ENCODE results near the gene FIBP.

FIBP gene

GRCh38 chr11:65890324-65891218 lies 2.3 kb upstream of the FIBP start, which contains the start of gene CCDC85B:
Gene CCDC85B, plus strand, starts transcription at chr11:65890673. Its CDS starts 111 bp downstream, at chr11:65890784.
- peaks cover 48% of the 10 kb centered on the region for H3K4me1 Mint-ChIP-seq
- peak within 1 kb of the TSS; percentile 88 for H3K4me3 Mint-ChIP-seq
- DNase-seq (ENCODE audit: low spot score in 2 of 2) (peak; percentile 98), ATAC-seq (ENCODE audit: low read depth) (peak; percentile 73)
- no peaks in the 10 kb centered on the region for H3K27me3 Mint-ChIP-seq
- H3K9me3 Mint-ChIP-seq: no peaks in the 10 kb centered on the region
- peak within 1 kb of the TSS; percentile 87 for H3K27ac Mint-ChIP-seq
- H3K36me3 Mint-ChIP-seq: peaks cover 3% of the 10 kb centered on the region

GRCh38 chr11:65887723-65888162 lies 528 bp downstream of the FIBP start:
- peak overlapping the region; percentile 88 for H3K4me3 Mint-ChIP-seq
- peaks cover 11% of the 10 kb centered on the region for H3K36me3 Mint-ChIP-seq
- H3K27me3 Mint-ChIP-seq: no peaks in the 10 kb centered on the region
- H3K4me1 Mint-ChIP-seq: peaks cover 47% of the 10 kb centered on the region
- peak overlapping the region; percentile 87 for H3K27ac Mint-ChIP-seq
- DNase-seq (ENCODE audit: low spot score in 2 of 2): no peak
- ATAC-seq (ENCODE audit: low read depth): no peak
- no peaks in the 10 kb centered on the region for H3K9me3 Mint-ChIP-seq

- H3K27ac Mint-ChIP-seq: no peak overlapping the region
- H3K27me3 Mint-ChIP-seq: no peaks in the 10 kb centered on the region
- peaks cover 40% of the 10 kb centered on the region for H3K4me1 Mint-ChIP-seq
- DNase-seq (ENCODE audit: low spot score in 2 of 2) (no peak), ATAC-seq (ENCODE audit: low read depth) (no peak)
- peaks cover 11% of the 10 kb centered on the region for H3K36me3 Mint-ChIP-seq
- peak overlapping the region; percentile 88 for H3K4me3 Mint-ChIP-seq
- H3K9me3 Mint-ChIP-seq: no peaks in the 10 kb centered on the region
Measured at GRCh38 chr11:65886826-65887722, 1.2 kb downstream of the FIBP start.

GRCh38 chr11:65885808-65886536 lies 2.3 kb downstream of the FIBP start:
- Mint-ChIP-seq H3K27me3 (no peaks in the 10 kb centered on the region), H3K4me3 (no peak overlapping the region), H3K9me3 (no peaks in the 10 kb centered on the region), H3K4me1 (peaks cover 37% of the 10 kb centered on the region), H3K27ac (no peak overlapping the region), H3K36me3 (peaks cover 11% of the 10 kb centered on the region)
- ATAC-seq (ENCODE audit: low read depth): no peak
- DNase-seq (ENCODE audit: low spot score in 2 of 2): no peak

GRCh38 chr11:65885231-65885630 lies 3.0 kb downstream of the FIBP start:
- ATAC-seq (ENCODE audit: low read depth): no peak
- Mint-ChIP-seq H3K4me1 (peaks cover 37% of the 10 kb centered on the region), H3K4me3 (no peak overlapping the region), H3K9me3 (no peaks in the 10 kb centered on the region), H3K27me3 (no peaks in the 10 kb centered on the region), H3K27ac (no peak overlapping the region), H3K36me3 (peaks cover 11% of the 10 kb centered on the region)
- no peak for DNase-seq (ENCODE audit: low spot score in 2 of 2)

- Mint-ChIP-seq H3K4me1 (peaks cover 31% of the 10 kb centered on the region), H3K4me3 (no peak overlapping the region), H3K36me3 (peaks cover 11% of the 10 kb centered on the region), H3K27me3 (no peaks in the 10 kb centered on the region), H3K9me3 (no peaks in the 10 kb centered on the region), H3K27ac (peak overlapping the region; percentile 32)
- DNase-seq (ENCODE audit: low spot score in 2 of 2) (peak; percentile 80 to 82), ATAC-seq (ENCODE audit: low read depth) (peak; percentile 57)
Measured at GRCh38 chr11:65884716-65885092, 3.6 kb downstream of the FIBP start.

GRCh38 chr11:65883786-65884715 lies 4.2 kb downstream of the FIBP start:
- Mint-ChIP-seq H3K9me3 (no peaks in the 10 kb centered on the region), H3K4me1 (peaks cover 26% of the 10 kb centered on the region), H3K36me3 (peaks cover 11% of the 10 kb centered on the region), H3K27me3 (no peaks in the 10 kb centered on the region), H3K4me3 (no peak overlapping the region), H3K27ac (peak overlapping the region; percentile 32)
- DNase-seq (ENCODE audit: low spot score in 2 of 2) (no peak), ATAC-seq (ENCODE audit: low read depth) (no peak)

- Mint-ChIP-seq H3K4me1 (peaks cover 23% of the 10 kb centered on the region), H3K9me3 (no peaks in the 10 kb centered on the region), H3K27me3 (no peaks in the 10 kb centered on the region), H3K27ac (no peak overlapping the region), H3K36me3 (peaks cover 11% of the 10 kb centered on the region), H3K4me3 (no peak overlapping the region)
- ATAC-seq (ENCODE audit: low read depth) (no peak), DNase-seq (ENCODE audit: low spot score in 2 of 2) (no peak)
Measured at GRCh38 chr11:65883058-65883761, 5.1 kb downstream of the FIBP start.

- no peak overlapping the region for H3K4me3 Mint-ChIP-seq
- DNase-seq (ENCODE audit: low spot score in 2 of 2) (no peak), ATAC-seq (ENCODE audit: low read depth) (no peak)
- no peaks in the 10 kb centered on the region for H3K27me3 Mint-ChIP-seq
- H3K27ac Mint-ChIP-seq: no peak overlapping the region
- H3K9me3 Mint-ChIP-seq: no peaks in the 10 kb centered on the region
- peaks cover 11% of the 10 kb centered on the region for H3K36me3 Mint-ChIP-seq
- peaks cover 18% of the 10 kb centered on the region for H3K4me1 Mint-ChIP-seq
Measured at GRCh38 chr11:65882120-65883057, 5.9 kb downstream of the FIBP start.

GRCh38 chr11:65880844-65881421 lies 7.3 kb downstream of the FIBP start:
- Mint-ChIP-seq H3K9me3 (no peaks in the 10 kb centered on the region), H3K36me3 (peaks cover 8% of the 10 kb centered on the region), H3K4me1 (peaks cover 8% of the 10 kb centered on the region), H3K4me3 (no peak overlapping the region), H3K27me3 (no peaks in the 10 kb centered on the region), H3K27ac (no peak overlapping the region)
- no peak for ATAC-seq (ENCODE audit: low read depth)
- DNase-seq (ENCODE audit: low spot score in 2 of 2): no peak

- Mint-ChIP-seq H3K9me3 (no peaks in the 10 kb centered on the region), H3K4me3 (no peak overlapping the region), H3K27me3 (no peaks in the 10 kb centered on the region), H3K4me1 (peaks cover 4% of the 10 kb centered on the region), H3K36me3 (peaks cover 5% of the 10 kb centered on the region), H3K27ac (no peak overlapping the region)
- DNase-seq (ENCODE audit: low spot score in 2 of 2): no peak
- no peak for ATAC-seq (ENCODE audit: low read depth)
Measured at GRCh38 chr11:65880027-65880426, 8.2 kb downstream of the FIBP start.
